Keratinocyte (primary cell): ENCODE data around the gene MSL3B.

Source experiments
- EZH2 ChIP-seq: IDR thresholded peaks from one replicate; pipeline ENCODE4 v1.6.1; 2012; ENCODE audit warnings: inconsistent platforms, mild to moderate bottlenecking, low read length, moderate library complexity
- TF ChIP-seq, protein P1 (sequence below), 3 experiments: IDR thresholded peaks in 1 of 3; conservative IDR thresholded peaks in 1 of 3; optimal IDR thresholded peaks in 1 of 3; 2 replicates in 2 of 3; 3 replicates in 1 of 3; pipeline versions ENCODE3 to v1.5.1; 2011; ENCODE audit warnings: low read length in 3 of 3, mild to moderate bottlenecking in 3 of 3, moderate library complexity in 2 of 3, control low read depth in 1 of 3, inconsistent platforms in 1 of 3; ENCODE audit not compliant: insufficient read depth in 2 of 3; ENCODE audit errors: extremely low read depth in 1 of 3

DNA sequence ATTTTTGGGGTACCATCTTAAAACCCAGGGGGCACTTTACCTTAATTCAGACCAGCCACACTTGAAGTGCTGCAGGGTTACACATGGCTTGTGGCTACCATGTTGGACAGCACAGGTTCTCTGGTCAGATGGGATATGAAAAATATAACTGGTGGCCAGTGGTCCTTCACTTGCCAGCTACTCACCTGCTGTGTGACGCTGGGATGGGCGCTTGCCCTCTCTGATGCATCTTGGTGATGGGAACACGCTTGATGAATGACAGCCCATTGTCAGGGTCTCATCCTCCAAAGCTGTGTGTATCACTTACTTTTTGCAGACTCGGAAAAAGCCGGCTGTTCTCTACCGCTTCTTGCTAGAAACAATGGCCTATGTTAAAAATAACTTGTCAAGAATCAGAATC lies 36.3 kb downstream of the MSL3B start:
- TF ChIP-seq, protein P1, sequence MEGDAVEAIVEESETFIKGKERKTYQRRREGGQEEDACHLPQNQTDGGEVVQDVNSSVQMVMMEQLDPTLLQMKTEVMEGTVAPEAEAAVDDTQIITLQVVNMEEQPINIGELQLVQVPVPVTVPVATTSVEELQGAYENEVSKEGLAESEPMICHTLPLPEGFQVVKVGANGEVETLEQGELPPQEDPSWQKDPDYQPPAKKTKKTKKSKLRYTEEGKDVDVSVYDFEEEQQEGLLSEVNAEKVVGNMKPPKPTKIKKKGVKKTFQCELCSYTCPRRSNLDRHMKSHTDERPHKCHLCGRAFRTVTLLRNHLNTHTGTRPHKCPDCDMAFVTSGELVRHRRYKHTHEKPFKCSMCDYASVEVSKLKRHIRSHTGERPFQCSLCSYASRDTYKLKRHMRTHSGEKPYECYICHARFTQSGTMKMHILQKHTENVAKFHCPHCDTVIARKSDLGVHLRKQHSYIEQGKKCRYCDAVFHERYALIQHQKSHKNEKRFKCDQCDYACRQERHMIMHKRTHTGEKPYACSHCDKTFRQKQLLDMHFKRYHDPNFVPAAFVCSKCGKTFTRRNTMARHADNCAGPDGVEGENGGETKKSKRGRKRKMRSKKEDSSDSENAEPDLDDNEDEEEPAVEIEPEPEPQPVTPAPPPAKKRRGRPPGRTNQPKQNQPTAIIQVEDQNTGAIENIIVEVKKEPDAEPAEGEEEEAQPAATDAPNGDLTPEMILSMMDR (optimal IDR thresholded peaks at IDR 0.05 in 1 of 3, IDR thresholded peaks at IDR 0.05 in 1 of 3, conservative IDR thresholded peaks at IDR 0.05 in 1 of 3; ENCODE audit: extremely low read depth in 1 of 3, insufficient read depth in 2 of 3, low read length in 3 of 3): no peak
- no peak for TF ChIP-seq EZH2
